Fibroblast of pulmonary artery (primary cell): ENCODE measurements around the gene SNX2.
A peak's percentile ranks its signal among the peaks of the same experiment; 100 is the strongest.

Experiments used
- DNase-seq: peaks from one replicate; pipeline ENCODE4 v3.0.0-alpha.2; 2010; ENCODE audit warnings: low read depth
- H3K4me3 ChIP-seq: replicated peaks from 2 replicates; pipeline ENCODE4 v1.5.1; 2011; ENCODE audit warnings: low read depth, mild to moderate bottlenecking, control low read depth, low read length, moderate library complexity
- CTCF ChIP-seq: IDR thresholded peaks from 2 replicates; pipeline ENCODE4 v1.5.1; 2011; ENCODE audit warnings: mild to moderate bottlenecking, control low read depth, low read length, inconsistent platforms; ENCODE audit errors: missing control alignments

SNX2 gene

DNA sequence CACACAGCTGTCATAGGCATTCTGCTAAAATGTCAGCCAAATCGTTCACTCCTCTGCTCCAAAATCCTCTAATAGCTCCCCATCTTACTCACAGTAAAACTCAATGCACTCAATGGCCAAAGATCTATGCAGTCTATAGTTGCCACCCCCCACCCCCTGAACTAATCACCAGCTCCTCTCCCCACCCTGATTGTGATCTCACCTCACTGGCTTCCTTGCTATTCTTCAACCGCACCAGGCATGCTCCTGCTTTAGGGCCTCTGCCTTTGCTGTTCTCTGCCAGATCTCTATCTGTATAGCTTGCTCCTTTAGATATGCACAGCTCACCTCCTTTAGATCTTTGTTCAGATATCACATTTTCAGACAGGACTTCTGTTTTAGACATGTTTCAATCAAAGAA is 33.2 kb upstream of the SNX2 start:
- no peak for TF ChIP-seq CTCF
- no peak for DNase-seq
- H3K4me3 ChIP-seq: no peak overlapping the region

- no peak for TF ChIP-seq CTCF
- no peak overlapping the region for H3K4me3 ChIP-seq
- no peak for DNase-seq
These were observed 31.6 kb upstream of the SNX2 start for GRCh38 chr5:122743261-122743660.

DNA sequence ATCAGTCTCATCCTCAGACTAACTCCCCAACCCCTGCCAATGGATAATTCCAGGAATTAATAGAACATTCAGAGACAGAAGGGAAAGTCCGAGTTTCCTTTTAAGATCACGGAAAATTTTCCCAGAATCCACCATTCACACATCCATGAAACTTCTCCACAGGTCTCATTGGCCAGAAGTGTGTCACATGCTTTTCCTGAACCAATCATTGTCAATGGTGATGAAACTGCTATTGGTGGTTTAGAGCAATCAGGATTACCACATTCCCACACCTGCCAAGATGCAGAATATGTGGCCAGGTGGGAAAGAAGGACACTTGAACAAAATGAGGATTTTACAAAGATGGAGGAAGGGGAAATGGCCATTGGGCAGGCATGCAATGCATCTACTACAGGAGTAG is 29.3 kb upstream of the SNX2 start:
- no peak for DNase-seq
- TF ChIP-seq CTCF: no peak
- H3K4me3 ChIP-seq: no peak overlapping the region

DNA sequence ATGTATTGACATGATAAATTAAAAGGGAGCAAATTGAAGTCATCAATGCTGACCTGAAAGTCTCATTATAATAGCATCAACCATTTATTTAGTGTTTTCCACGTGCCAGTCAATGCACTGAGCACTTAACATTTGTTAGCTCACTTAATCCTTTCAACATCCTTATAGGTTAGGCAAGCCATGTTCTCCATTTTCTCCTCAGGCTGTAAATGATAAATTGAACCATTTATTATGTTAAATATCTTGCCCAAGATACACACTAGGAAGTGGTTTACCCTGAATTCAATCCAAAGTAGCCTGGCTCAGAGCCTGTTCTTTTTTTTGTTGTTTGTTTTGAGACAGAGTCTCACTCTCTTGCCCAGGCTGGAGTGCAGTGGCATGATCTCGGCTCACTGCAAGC is 25.0 kb upstream of the SNX2 start:
- no peak for TF ChIP-seq CTCF
- no peak overlapping the region for H3K4me3 ChIP-seq
- peak; percentile 38 for DNase-seq

DNA sequence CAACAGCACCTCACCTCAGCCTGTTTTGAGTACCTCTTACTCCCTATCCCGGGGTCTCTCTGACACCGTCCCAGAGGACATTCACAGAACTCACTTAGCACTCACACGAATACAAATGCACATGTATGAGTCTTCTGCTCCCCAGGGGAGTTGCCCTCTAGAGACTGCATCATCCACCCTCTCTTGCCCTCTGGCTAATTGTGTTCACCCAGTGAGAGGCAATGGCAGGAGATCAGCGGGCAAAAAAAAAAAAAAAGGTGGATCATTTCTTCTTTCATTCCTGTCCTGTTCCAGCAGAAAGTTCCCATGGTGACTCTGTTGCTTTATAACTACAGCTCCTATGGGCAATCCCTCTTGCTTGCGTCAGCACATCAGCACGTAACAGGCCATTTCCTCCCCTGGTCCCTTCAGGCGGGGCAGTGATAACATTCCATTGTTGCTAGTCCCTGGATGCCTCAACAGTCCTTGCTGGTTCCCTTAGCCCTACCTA is 23.5 kb upstream of the SNX2 start:
- no peak for TF ChIP-seq CTCF

GRCh38 chr5:122753500-122753899 is 21.4 kb upstream of the SNX2 start:
- peak; percentile 20 for DNase-seq
- H3K4me3 ChIP-seq: no peak overlapping the region
- TF ChIP-seq CTCF: no peak

More for the DNA sequence above, 23.5 kb upstream of the SNX2 start:
- peak; percentile 97 for DNase-seq
- no peak overlapping the region for H3K4me3 ChIP-seq

GRCh38 chr5:122755783-122756182 is 19.1 kb upstream of the SNX2 start:
- TF ChIP-seq CTCF: no peak
- DNase-seq: peak; percentile 43
- H3K4me3 ChIP-seq: no peak overlapping the region
